AG20443 (cell line): ENCODE results near the gene RAB28.

Experiments used
- DNase-seq: peaks from one replicate; pipeline ENCODE4 v3.0.0; 2012; ENCODE audit warnings: low spot score, mixed read lengths

Gene RAB28

DNA sequence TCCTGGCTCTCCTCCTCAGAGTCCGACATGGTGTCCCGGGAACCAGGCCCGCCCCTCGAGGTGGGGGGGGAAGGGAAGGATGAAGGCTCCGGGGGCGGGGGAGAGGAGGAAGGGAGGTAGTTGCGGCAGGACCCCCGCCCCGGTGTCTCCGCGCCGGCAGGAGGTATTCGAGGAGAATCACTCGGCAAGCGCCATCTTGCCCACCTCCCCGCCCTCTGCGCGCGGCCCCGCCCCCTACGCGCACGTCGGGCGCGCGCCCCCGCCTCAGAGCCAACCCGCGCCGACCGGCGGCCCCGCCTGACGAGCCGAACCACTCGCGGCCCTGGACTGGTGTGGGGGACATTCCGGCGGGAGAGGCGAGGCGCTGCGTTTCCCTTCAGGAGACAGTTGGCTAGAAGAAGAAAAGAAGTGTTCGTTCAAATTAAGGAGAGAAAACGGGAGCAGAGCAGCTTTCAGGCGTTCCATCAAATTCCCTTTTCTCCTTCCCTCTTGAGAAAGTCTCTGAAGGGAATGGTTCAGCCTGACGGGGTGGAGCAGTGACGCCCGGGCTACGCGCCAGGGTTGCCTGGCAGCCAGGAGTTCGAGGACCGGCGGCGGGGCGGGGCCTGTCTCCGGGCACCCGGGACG is at the start of gene RAB28:
TSS of gene RAB28 (minus strand) at position 219 of the 627 bp plus-strand sequence.
- DNase-seq: peak; percentile 96

DNA sequence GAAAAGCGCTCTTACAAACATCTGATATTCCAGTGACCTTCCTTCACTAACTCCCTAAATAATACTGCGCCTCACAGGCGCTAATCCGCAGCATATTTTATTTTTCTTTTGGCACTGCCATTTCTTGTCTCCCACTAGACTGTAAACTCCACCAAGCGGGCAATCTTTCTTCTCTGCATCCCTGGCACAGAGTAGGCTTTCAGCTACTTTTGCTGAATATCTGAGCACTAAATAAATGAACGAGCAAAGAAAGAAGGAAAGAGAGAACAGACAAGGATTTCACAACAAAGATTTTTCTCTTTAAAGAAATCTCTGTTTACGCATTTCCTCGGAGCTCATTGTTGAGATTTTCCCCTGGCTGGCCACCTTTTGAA is 47.5 kb upstream of the RAB28 start:
- DNase-seq: no peak

DNA sequence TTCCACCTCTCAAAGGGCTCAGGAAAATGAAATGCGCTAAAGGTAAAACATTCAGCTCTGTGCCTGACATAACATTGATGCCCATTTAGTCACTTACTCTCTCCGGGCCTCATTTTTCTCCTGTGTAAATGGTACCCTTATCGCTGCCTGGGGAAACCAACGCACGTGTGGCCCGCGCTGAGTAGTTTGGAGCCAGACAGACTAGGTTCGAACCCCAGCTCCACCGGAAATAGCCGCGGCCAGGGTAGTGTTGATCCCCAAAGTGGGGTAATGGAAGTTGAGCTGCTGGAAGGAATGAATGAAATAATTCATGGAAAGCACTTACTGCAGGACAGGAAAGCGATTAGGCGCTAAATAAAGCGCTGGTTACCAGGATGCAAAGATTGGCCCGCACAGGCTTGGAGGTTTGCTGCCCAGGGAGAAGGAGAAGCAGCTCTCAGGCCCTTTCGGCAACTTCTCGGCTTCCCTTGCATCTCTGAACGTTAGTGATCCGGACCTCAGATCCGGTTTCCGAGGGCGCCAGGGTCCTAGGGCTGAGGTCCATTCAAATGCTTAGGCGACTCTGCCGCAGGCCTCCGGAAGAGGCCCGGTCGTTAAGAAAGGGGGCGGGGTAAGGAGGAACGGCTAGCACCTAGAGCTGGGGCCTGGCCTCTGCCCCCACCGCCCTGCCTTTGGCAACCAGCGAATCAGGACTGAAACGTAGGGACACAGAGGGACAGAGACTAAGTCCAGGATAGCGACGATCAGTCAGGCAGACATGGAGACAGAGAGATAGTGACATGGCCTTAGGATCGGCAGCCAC is 46.9 kb upstream of the RAB28 start:
- DNase-seq: peak; percentile 8

DNA sequence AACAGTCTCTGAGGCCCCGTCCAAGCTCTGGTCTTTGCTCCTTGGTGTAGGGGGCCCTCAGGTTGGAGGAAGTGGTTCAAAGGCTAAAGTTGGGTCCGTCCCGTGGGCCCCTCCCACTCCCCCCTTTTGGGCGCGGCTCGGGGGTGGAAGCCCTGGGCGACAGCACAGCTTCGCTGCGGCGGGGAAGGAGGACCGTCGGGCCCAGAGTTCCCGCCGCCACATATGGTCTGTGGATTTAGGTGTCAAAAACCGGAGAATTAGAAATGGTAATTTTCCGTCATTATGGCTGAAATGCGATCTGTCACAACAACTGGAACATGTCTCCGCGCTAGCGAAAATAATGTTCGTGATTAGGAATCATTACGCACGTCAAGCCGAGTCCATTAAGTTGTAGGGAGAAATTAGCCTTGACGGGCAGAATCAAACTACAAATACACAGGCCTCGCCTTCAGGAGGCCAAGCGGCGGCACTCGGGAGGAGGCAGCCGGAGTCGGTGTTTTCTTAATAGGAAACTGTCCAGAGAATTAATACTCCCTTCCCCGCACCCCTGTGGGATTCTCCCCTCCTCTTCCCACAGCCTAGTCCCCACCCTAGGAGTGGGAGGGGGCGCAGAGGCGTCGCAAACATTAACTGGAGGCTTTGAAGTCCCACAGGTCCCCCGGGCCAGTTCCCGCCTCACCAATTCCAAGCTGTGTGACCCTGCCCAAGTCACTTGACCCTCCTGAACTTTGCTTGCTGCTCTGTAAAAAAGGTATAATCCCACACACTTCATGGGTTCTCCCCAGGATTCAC is 45.2 kb upstream of the RAB28 start:
- peak; percentile 7 for DNase-seq

DNA sequence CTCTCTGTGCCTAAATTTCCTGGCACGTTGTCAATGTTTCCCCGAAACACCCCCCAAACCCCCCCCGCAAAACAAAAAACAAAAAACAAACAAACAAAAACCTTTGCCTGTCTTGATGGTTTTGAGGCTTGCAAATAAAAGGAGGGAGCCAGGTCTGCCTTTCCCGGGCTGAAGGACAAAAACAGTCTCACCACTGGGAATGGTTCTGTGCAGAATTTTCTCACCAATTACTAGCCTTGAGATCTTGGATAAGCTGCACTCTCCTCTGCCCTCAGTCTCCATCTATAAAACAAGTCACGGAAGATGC is 44.6 kb upstream of the RAB28 start:
- DNase-seq: no peak

- peak; percentile 20 for DNase-seq
These were observed 44.1 kb upstream of the RAB28 start for GRCh38 chr4:13527981-13528820.

- peak; percentile 6 for DNase-seq
These were observed 43.2 kb upstream of the RAB28 start for GRCh38 chr4:13527192-13527980.

DNA sequence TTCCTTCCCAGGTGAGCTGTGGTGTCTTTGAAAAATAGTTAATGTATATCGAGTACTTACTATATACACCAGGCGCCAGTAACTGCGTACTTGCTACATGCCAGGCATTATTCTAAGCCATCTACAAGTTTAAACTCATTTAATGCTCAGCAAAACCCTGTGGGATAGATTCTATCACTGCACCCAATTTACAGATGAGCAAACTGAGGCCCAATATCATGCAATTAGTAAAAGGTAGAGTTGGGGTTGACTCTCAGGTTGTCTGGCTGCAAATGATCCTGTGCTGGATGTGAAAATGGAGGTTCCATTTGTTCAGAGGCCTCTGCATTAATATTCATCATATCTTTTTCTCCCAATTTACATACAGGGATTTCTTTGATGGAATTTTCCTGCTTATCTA is 42.5 kb upstream of the RAB28 start:
- DNase-seq: no peak

DNA sequence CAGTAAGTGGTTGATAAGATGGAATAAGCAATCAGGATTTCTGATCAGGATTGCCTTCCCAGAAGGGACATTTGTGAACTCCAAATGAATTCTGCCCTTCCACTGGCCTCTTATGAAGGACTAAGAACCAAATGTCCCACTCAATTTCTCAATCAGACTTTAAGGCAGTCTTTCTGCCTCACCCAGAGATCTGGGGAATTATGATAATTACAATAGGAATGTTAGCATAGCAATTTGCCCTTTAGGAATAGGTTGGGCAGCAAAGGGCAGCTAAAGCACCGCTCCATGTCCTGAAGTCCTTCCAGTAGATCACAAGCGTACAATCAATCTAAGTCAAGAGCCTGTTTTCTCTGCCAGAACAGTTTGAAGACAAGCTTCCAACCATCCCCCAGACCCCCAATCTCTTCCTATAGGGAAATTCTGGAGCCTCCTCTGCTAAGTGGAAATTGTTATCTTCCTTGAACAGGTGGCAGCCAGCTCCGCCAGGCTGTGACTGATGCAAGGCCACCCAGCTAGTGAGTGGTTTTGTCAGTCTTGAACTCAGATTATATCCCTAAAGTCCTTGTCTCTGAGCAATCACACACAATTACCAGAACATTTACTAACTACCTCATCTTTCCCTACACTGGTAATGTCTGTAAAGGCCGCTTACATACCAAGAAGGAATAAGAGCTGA is 41.6 kb upstream of the RAB28 start:
- DNase-seq: peak; percentile 9

DNA sequence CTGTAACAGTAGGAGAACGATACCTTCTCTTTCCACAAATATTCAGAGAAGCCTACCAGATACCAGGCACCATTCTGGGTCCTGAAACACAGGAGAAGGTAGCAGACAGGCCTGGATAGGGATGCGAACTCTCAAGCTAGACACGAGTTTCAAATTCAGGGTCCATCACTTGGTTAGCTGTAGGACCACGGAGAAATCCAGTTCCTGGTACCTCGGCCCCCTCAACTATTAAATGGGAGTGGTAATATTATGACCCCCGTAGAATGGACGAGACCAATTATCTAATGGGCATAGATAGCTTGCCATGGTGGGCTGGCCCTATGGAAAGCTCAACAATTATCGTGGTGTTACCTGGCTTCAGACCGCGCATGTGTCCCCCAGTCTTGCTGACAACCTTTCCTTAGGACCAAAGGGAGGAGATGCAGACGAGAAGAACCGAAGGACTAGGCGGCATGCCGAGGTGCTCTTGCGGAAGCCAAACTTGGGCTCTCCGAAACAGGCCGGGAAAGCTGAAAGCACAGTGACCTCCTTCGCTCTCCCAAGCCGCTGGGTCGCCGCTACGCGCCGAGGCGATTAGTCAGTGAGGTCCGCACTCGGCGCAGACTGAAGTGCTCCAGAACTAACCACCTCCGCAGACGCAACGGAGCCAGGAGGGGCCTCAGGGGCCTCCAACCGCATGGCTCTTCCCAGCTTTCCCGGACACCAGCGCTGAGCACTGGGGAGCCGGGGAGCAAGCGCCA is 40.5 kb upstream of the RAB28 start:
- DNase-seq: peak; percentile 49

GRCh38 chr4:13523591-13524503 is 39.7 kb upstream of the RAB28 start:
- peak; percentile 9 for DNase-seq

GRCh38 chr4:13523105-13523477 is 39.0 kb upstream of the RAB28 start:
- no peak for DNase-seq

GRCh38 chr4:13522282-13523104 is 38.4 kb upstream of the RAB28 start:
- peak; percentile 14 for DNase-seq

GRCh38 chr4:13521047-13521446 is 36.9 kb upstream of the RAB28 start:
- DNase-seq: no peak

- DNase-seq: no peak
These were observed 32.2 kb upstream of the RAB28 start for GRCh38 chr4:13516315-13516860.

DNA sequence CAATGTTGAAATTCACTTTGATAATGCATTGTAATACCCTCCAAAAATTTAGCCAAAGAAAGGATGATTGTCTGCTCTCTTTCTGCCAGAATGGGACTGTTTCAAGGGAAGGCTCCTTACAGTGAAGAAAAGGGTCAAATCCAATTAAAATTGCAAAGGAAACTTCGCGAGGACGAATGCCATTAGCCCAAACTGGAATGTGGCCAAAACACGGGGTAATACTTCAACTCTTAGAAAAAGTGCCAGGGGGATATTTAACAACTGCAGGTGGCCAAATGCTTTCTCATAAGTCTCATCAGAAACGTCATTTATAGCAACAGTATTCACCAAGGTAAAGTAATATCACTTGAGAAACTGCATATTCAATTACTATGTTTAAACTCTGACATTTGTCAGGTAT is 31.1 kb upstream of the RAB28 start:
- no peak for DNase-seq

DNA sequence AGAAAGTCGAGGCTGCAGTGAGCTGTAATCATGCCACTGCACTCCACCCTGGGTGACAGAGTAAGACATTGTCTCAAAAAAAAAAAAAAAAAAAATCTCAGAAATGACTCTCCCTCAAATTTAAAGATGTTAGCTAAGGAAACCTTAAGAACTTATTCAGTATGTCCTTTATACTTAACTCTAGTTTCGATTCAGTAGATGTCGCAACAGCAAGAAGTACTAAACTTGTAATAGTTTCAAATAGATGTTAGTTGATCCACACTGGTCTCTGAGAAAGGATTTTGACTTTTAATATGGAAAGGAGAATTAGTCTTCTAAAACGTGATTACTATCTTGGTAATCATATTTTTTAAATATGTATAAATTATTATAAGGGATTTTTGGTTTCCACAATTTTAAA is 30.6 kb upstream of the RAB28 start:
- DNase-seq: no peak

DNA sequence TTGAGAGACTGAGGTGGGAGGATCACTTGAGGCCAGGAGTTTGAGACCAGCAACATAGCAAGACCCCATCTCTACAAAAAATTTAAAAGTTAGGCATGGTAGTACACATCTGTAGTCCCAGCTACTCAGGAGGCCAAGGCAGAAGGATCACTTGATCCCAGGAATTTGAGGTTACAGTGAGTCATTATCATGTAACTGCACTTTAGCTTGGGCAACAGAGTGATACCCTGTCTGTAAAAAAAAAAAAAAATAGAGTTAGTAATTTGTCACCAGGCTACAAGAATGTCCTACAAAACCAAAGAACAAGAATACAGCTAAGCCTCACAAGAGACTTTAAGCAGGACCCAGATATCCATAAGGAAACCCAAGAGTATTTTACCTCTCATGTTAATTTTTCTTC is 27.0 kb upstream of the RAB28 start:
- no peak for DNase-seq
